ENCODE data around the gene SLC9C2. TPM values are rescaled to one million over a fixed set of nuclear protein-coding genes. Genes with fewer than 3 reads are reported as not detected.
"Not testable (repeated sequence)": the region's sequence is repeated elsewhere in the genome, so short reads cannot be mapped to it uniquely, and the experiment has no call there.

The SLC9C2 gene
- total RNA-seq, 1 experiment from 2014 or later: not detected

DNA sequence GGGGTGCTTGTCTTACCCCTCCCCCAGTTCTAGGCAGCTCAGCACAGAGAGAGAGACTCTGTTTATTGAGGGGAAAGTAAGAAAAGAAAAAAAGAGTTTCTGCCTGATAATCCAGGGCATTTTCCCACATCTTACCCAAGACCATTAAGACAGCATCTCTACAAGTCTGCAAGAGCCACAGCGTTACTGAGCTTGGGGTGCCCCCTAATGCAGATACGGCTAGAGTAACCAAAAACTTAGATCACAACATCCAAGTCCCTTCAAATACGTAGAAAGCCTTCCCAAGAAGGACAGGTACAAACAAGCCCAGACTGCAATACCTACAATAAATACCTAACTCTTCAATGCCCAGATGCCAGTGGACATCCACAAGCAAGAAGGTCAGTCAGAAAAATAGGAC, 26.0 kb upstream of the SLC9C2 start:
- Histone ChIP-seq H3K9ac (ENCODE audit: low read length) (no peak overlapping the region), H3F3A (ENCODE audit: low read length, unreplicated experiment) (no peaks in the 10 kb centered on the region), H3K4me1 (ENCODE audit: insufficient read depth, low read length) (no peaks in the 10 kb centered on the region), H3K27ac (ENCODE audit: low read length) (no peak overlapping the region), H3K36me3 (ENCODE audit: low read depth, low read length) (no peaks in the 10 kb centered on the region), H3K4me3 (ENCODE audit: low read length) (no peak overlapping the region), H3K9me3 (ENCODE audit: low read length) (no peaks in the 10 kb centered on the region), H3K79me2 (ENCODE audit: low read length) (no peaks in the 10 kb centered on the region), H3K9me2 (replicated peaks; ENCODE audit: low read length) (no peaks in the 10 kb centered on the region), H3K27me3 (ENCODE audit: low read length) (no peaks in the 10 kb centered on the region), H2AFZ (ENCODE audit: low read length) (no peak overlapping the region), H4K20me1 (ENCODE audit: low read length) (no peaks in the 10 kb centered on the region), H3K4me2 (ENCODE audit: low read length) (no peak overlapping the region)
- no TSS peak for BruUV-seq (replicated peaks)
- intact Hi-C loops (cut with micrococcal nuclease): no loop called here
- peak; percentile 33; the same call in 1 of the 2 replicates for ATAC-seq
- TF ChIP-seq, protein P1, sequence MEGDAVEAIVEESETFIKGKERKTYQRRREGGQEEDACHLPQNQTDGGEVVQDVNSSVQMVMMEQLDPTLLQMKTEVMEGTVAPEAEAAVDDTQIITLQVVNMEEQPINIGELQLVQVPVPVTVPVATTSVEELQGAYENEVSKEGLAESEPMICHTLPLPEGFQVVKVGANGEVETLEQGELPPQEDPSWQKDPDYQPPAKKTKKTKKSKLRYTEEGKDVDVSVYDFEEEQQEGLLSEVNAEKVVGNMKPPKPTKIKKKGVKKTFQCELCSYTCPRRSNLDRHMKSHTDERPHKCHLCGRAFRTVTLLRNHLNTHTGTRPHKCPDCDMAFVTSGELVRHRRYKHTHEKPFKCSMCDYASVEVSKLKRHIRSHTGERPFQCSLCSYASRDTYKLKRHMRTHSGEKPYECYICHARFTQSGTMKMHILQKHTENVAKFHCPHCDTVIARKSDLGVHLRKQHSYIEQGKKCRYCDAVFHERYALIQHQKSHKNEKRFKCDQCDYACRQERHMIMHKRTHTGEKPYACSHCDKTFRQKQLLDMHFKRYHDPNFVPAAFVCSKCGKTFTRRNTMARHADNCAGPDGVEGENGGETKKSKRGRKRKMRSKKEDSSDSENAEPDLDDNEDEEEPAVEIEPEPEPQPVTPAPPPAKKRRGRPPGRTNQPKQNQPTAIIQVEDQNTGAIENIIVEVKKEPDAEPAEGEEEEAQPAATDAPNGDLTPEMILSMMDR (conservative IDR thresholded peaks at IDR 0.05; ENCODE audit: low read depth, low read length): peak; percentile 35; the same call in 1 of the 2 replicates
- TF ChIP-seq EZH2phosphoT487 (IDR thresholded peaks at IDR 0.05; ENCODE audit: borderline replicate concordance, low read length) (no peak), EZH2 (IDR thresholded peaks at IDR 0.05; ENCODE audit: low read length, unreplicated experiment) (no peak)
- POLR2A ChIA-PET (ENCODE audit: unreplicated experiment): no interaction called here
- CTCF ChIA-PET: no interaction called here
- no peak for DNase-seq

DNA sequence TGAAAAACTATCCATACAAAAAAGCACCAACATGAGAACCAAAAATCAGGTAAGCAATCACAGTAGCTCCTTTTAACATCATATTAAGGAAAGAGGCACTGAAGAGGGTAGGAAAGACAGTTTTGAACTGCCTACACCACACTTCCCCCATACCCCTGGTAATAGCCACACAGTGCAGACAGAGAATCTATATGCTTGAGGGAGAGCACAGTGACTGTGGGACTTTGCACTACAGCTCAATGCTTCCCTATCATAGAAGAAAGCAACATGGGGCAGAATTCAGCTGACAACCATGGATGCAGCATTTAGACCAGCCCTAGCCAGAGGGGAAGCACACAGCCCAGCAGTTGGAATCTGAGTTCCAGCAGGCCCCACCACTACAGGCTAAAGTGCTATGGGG, 24.4 kb upstream of the SLC9C2 start:
- no peak for TF ChIP-seq EZH2phosphoT487 (IDR thresholded peaks at IDR 0.05; ENCODE audit: borderline replicate concordance, low read length)
- TF ChIP-seq EZH2 (IDR thresholded peaks at IDR 0.05; ENCODE audit: low read length, unreplicated experiment): no peak
- TF ChIP-seq, protein P1 (conservative IDR thresholded peaks at IDR 0.05; ENCODE audit: low read depth, low read length): no peak
- DNase-seq (no peak), ATAC-seq (no peak)
- Histone ChIP-seq H3K4me3 (ENCODE audit: low read length) (no peak overlapping the region), H3K4me2 (ENCODE audit: low read length) (no peak overlapping the region), H3K79me2 (ENCODE audit: low read length) (no peaks in the 10 kb centered on the region), H4K20me1 (ENCODE audit: low read length) (no peaks in the 10 kb centered on the region), H2AFZ (ENCODE audit: low read length) (no peak overlapping the region), H3K9ac (ENCODE audit: low read length) (no peak overlapping the region), H3K9me2 (replicated peaks; ENCODE audit: low read length) (no peaks in the 10 kb centered on the region), H3K27me3 (ENCODE audit: low read length) (no peaks in the 10 kb centered on the region), H3K36me3 (ENCODE audit: low read depth, low read length) (no peaks in the 10 kb centered on the region), H3K27ac (ENCODE audit: low read length) (no peak overlapping the region), H3K9me3 (ENCODE audit: low read length) (no peaks in the 10 kb centered on the region), H3K4me1 (ENCODE audit: insufficient read depth, low read length) (no peaks in the 10 kb centered on the region), H3F3A (ENCODE audit: low read length, unreplicated experiment) (no peaks in the 10 kb centered on the region)
- intact Hi-C loops (cut with micrococcal nuclease): no loop called here
- POLR2A ChIA-PET (ENCODE audit: unreplicated experiment): interaction anchor here (0.6 kb wide), 1 partner anchor 88 kb away, joined by 4 read pairs; the partner anchor contains the start of gene KLHL20
- BruUV-seq (replicated peaks): no TSS peak
- CTCF ChIA-PET: no interaction called here

DNA sequence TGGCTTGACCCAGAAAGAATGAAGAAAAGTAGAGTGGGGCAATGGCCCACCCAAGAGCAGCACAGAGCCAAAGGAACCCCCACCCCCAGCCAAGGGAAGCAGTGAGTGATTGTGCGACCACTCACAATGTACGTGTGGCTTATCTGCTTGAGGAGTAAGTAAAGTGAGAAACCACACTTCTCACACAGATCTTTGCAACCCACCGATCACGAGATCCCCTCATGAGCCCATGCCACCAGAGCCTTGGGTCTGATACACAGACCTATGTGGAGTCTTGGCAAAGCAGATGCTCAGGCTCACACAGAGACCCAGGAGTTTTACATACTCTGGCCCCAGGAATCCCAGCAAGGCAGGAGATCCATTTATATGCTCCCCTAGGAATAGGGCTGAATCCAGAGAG, 14.0 kb upstream of the SLC9C2 start:
- POLR2A ChIA-PET (ENCODE audit: unreplicated experiment): no interaction called here

DNA sequence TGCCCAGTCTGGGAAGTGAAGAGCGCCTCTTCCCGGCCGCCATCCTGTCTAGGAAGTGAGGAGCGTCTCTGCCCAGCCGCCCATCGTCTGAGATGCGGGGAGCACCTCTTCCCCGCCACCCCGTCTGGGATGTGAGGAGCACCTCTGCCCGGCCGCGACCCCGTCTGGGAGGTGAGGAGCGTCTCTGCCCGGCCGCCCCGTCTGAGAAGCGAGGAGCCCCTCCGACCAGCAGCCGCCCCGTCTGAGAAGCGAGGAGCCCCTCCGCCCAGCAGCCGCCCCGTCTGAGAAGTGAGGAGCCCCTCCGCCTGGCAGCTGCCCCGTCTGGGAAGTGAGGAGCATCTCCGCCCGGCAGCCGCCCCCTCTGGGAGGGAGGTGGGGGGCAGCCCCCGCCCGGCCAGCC, 10.2 kb upstream of the SLC9C2 start:
- H3K4me3 ChIP-seq (ENCODE audit: low read length); H3K9ac ChIP-seq (ENCODE audit: low read length); H2AFZ ChIP-seq (ENCODE audit: low read length); H3K79me2 ChIP-seq (ENCODE audit: low read length); H3K4me2 ChIP-seq (ENCODE audit: low read length); H3K27ac ChIP-seq (ENCODE audit: low read length); H3K4me1 ChIP-seq (ENCODE audit: insufficient read depth, low read length); CTCF ChIA-PET; ATAC-seq; H3K9me2 ChIP-seq (replicated peaks; ENCODE audit: low read length); BruUV-seq (replicated peaks); H3K27me3 ChIP-seq (ENCODE audit: low read length); H4K20me1 ChIP-seq (ENCODE audit: low read length); H3F3A ChIP-seq (ENCODE audit: low read length, unreplicated experiment); POLR2A ChIA-PET (ENCODE audit: unreplicated experiment); DNase-seq; intact Hi-C loops (cut with micrococcal nuclease); H3K36me3 ChIP-seq (ENCODE audit: low read depth, low read length): not testable (repeated sequence)
- peaks cover 18% of the 10 kb centered on the region for H3K9me3 ChIP-seq (ENCODE audit: low read length)

More for the DNA sequence above, 14.0 kb upstream of the SLC9C2 start:
- H3K27me3 ChIP-seq (ENCODE audit: low read length): no peaks in the 10 kb centered on the region
- no peak overlapping the region for H3K4me3 ChIP-seq (ENCODE audit: low read length)
- DNase-seq: no peak
- intact Hi-C loops (cut with micrococcal nuclease): no loop called here
- no peak overlapping the region for H3K4me2 ChIP-seq (ENCODE audit: low read length)
- no peaks in the 10 kb centered on the region for H3K4me1 ChIP-seq (ENCODE audit: insufficient read depth, low read length)
- no peak for TF ChIP-seq EZH2phosphoT487 (IDR thresholded peaks at IDR 0.05; ENCODE audit: borderline replicate concordance, low read length)
- no peak for TF ChIP-seq EZH2 (IDR thresholded peaks at IDR 0.05; ENCODE audit: low read length, unreplicated experiment)
- H3K9ac ChIP-seq (ENCODE audit: low read length): no peak overlapping the region
- H3K79me2 ChIP-seq (ENCODE audit: low read length): no peaks in the 10 kb centered on the region
- ATAC-seq: no peak
- H3K36me3 ChIP-seq (ENCODE audit: low read depth, low read length): no peaks in the 10 kb centered on the region
- H3K9me2 ChIP-seq (replicated peaks; ENCODE audit: low read length): no peaks in the 10 kb centered on the region
- no peaks in the 10 kb centered on the region for H4K20me1 ChIP-seq (ENCODE audit: low read length)
- CTCF ChIA-PET: no interaction called here
- H3K27ac ChIP-seq (ENCODE audit: low read length): no peak overlapping the region
- peaks cover 26% of the 10 kb centered on the region for H3K9me3 ChIP-seq (ENCODE audit: low read length)
- no peak overlapping the region for H2AFZ ChIP-seq (ENCODE audit: low read length)
- H3F3A ChIP-seq (ENCODE audit: low read length, unreplicated experiment): no peaks in the 10 kb centered on the region
- no TSS peak for BruUV-seq (replicated peaks)
